HG03095 (cell line): ENCODE results near the gene TLCD1.

ENCODE experiments used
- ATAC-seq: cut with Tn5 transposase; IDR thresholded peaks from one replicate; pipeline ENCODE4 v1.9.1; 2021; ENCODE audit warnings: moderate library complexity; ENCODE audit not compliant: unreplicated experiment

The TLCD1 gene

GRCh38 chr17:28689011-28689410, 37.0 kb downstream of the TLCD1 start:
- no peak for ATAC-seq

GRCh38 chr17:28688481-28688880, 37.6 kb downstream of the TLCD1 start:
- no peak for ATAC-seq

GRCh38 chr17:28686296-28686695, 39.7 kb downstream of the TLCD1 start:
- no peak for ATAC-seq

GRCh38 chr17:28685366-28685765, 40.7 kb downstream of the TLCD1 start:
- no peak for ATAC-seq

GRCh38 chr17:28684963-28685362, 41.1 kb downstream of the TLCD1 start:
- ATAC-seq, result no peak

- ATAC-seq, result no peak
Measured at GRCh38 chr17:28682655-28683054, 43.4 kb downstream of the TLCD1 start.

GRCh38 chr17:28675980-28676379, 50.1 kb downstream of the TLCD1 start:
- ATAC-seq, result no peak

GRCh38 chr17:28675490-28675889, 50.5 kb downstream of the TLCD1 start:
- ATAC-seq, result no peak
